COLO668 (cell line): ENCODE data around the gene NDUFS6.
"Not testable (repeated sequence)": the region's sequence is repeated elsewhere in the genome, so short reads cannot be mapped to it uniquely, and the experiment has no call there.

Source experiments
- DNase-seq: peaks from one replicate; lab custom pipeline; 2025; ENCODE audit not compliant: unreplicated experiment; lab: John Stamatoyannopoulos, UW

NDUFS6 gene

GRCh38 chr5:1814183-1815020 lies 13.2 kb downstream of the NDUFS6 start:
- no peak for DNase-seq

GRCh38 chr5:1815071-1815786 lies 14.0 kb downstream of the NDUFS6 start:
- DNase-seq: no peak

GRCh38 chr5:1815881-1816292 lies 14.7 kb downstream of the NDUFS6 start:
- no peak for DNase-seq

DNA sequence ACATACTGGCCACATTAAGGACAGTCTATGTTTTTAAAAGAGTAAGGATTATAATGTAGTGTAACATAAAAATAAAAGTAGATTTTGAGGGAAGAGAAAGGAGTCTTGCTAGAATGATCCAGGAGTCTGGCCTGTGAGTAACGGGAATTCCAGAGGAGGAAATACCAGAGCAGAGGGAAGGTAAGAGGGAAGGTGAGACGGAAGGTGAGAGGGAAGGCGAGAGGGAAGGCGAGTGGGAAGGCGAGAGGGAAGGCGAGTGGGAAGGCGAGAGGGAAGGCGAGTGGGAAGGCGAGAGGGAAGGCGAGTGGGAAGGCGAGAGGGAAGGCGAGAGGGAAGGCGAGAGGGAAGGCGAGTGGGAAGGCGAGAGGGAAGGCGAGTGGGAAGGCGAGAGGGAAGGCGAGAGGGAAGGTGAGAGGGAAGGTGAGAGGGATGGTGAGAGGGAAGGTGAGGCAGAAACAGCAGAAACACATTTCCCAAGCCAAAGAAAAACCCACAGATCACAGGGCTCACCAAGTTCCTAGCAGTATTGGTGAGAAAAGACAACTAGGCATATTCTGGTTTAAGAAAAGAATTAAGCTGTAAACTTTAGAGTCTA lies 15.4 kb downstream of the NDUFS6 start:
- DNase-seq: not testable (repeated sequence)

DNA sequence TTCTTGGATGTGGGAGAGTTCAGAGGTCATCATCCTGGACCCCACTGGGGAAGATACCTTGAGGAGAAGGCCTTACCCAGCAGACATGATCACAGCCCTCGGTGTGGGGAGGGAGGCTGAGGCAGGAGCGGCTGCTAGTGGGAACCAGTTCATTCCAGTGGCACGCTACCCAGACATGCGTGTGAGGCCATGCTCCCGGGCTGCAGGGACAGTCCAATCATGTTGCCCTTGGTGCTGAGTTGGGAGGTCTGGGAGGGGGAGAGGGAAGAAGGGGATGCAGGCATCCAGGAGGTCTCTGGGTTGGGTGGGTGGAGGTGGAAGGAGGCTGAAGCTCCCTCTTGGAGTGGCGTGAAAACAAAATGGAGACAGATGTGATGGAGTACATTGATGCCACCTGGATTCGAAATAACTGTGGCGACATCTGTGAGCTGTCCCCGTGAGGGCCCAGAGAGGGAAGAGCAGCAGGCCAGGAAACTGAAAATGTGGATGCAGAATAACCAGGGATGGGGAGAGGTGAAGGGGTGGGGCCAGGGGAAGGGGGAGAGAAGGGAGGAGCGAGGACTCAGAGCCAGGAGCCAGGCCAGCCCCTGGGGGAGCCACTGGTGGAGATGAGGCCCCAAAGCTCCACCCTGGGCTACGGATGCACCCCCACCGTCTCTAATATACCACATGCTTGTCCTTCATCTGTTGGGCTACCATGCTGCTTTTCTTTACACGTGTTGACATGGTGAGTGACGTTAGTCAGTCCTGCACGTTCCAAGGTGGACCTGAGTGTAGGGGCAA lies 16.2 kb downstream of the NDUFS6 start:
- no peak for DNase-seq

GRCh38 chr5:1818784-1819183 lies 17.6 kb downstream of the NDUFS6 start:
- no peak for DNase-seq

- no peak for DNase-seq
Observed at GRCh38 chr5:1819458-1819857, 18.3 kb downstream of the NDUFS6 start.

GRCh38 chr5:1820381-1820780 lies 19.2 kb downstream of the NDUFS6 start:
- DNase-seq: no peak

DNA sequence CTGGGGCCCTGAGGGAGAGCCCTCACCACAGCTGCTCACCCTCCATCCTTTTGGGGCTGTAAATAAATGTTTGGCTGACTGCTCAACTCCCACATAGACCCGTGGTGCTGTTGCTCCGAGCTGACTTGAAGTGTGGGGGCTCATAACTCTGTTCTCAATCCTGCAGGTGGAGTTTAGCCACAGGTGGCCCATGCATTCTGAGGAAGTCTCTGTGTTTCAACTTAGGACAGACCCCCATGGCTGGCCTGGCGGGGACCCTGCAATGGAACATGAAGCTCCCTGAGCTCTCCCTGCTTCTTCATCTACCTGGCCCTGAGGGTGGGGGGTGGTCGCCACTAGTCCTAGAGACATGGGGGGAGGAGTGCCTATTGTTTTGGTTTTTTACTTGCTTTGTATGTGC lies 19.7 kb downstream of the NDUFS6 start:
- DNase-seq: no peak

GRCh38 chr5:1821862-1822261 lies 20.7 kb downstream of the NDUFS6 start:
- no peak for DNase-seq

DNA sequence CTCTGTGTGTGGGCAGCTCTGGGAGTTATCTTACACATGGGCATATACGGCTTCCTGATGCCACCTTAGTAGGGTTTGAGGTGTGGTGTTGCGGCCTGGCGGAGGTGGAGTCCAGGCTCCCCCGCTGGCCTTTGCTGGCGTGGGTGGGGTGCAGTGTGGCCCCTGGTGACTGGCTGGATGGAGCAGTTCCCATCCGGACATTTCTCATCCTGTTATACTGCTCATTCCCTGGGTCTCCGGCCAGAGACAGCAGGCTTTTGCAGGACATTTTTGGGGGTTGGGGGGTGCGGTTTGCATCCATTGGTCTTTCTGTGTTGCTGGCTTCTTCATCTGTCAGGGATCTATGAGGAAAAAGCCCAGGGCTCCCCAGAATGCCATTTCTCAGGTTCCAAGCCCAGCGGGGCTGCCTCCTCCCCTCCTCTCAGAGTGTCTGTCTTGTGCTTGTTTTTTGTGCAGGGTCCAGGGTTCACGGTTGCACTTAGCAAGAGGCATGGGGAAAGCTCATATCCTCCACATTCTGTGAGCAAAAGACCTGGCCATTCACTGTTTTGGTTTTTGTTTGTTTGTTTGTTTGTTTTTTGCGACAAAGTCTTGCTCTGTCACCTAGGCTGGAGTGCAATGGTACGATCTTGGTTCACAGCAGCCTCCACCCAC lies 22.3 kb downstream of the NDUFS6 start:
- DNase-seq: no peak

DNA sequence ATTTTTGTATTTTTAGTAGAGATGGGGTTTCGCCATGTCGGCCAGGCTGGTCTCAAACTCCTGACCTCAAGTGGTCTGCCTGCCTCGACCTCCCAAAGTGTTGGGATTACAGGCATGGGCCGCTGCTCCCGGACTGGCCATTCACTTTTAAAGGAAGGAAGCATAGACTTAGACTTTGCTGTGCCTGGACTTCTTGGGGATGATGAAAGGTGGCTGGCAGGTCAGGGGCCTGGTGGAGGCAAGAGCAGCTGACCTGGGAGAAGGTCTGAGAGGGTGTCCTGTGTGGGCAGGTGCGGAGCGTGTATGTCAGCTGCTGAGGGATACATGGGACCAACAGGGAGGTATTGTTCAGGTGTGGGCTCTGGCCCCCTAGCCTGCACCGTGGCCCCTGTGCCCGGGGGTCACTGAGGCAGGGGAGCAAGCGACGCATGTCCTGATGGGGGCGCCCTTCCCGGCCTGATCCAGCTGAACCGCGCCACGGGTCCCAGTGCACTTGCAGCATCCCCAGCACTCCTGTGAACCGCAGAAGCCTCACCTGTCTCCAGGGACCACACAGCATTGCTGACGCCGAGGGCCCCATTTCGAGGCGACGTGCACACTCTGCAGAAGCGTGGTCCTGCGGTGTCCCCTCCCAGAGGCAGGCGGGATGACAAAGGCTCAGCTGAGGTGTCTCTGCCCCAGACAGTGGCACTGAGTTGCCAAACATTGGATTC lies 23.1 kb downstream of the NDUFS6 start:
- DNase-seq: no peak

- DNase-seq: no peak
Observed at GRCh38 chr5:1824903-1825841, 24.0 kb downstream of the NDUFS6 start.

GRCh38 chr5:1826235-1826980 lies 25.2 kb downstream of the NDUFS6 start:
- no peak for DNase-seq

DNA sequence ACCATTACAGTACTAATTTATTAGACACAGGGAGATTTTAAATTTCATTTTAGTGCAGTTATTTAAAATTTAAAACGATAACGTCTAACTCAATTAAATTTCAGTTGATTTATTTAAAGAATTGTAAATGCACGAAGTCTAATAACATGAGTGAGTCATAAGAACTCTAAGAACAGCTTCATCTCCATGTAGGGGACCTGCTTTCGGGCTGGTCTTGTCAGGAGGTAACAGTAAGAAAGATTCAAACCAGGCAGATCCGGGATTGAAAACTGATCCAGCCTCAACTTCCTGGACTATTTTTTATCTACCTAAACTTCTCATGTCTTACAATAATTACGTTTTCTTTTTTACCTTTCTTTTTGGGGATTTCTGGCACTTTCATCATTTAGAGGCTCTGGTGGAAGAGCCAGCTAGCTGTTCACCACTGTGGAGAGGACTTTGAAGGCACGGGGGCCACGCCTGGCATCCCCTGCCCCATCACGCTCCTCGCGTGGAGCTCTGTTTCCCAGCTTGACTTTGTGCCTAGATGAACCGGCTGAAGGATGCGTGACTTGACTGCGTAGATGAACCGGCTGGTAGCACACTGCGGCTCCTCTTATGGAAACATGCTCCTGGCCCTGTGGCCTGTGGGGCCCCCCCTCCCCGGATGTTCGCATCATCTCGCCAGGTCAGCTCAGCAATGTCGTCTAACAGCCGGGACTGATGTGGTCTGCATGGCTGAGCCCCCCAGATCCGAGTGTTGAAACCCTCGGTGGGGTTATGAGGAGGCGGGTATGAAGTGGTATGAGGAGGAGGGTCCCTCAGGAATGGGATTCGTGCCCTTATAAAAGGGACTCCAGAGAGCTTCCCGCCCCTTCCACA lies 26.0 kb downstream of the NDUFS6 start:
- no peak for DNase-seq

DNA sequence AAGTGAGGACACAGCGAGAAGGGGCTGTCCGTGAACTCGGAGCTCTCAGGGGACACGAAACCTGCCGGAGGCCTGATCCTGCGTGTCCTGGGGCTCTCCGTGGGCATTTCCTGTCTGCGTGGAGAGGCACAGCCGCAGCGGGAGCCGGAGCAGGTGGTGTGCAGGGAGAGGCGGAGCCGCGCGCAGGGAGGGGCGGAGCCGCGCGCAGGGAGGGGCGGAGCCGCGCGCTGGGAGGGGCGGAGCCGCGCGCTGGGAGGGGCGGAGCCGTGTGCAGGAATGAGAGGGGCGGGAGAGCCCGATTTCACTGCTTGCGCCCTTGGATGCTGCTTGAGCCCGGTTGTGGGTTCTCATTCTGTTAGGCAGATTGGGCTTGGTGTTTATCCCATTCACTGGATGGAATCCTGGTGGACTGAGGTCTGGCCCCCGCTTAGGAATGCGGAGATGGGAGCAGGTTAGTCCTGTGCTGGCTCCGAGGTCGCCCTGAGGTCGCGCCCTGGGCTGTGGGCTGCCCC lies 26.7 kb downstream of the NDUFS6 start:
- no peak for DNase-seq

DNA sequence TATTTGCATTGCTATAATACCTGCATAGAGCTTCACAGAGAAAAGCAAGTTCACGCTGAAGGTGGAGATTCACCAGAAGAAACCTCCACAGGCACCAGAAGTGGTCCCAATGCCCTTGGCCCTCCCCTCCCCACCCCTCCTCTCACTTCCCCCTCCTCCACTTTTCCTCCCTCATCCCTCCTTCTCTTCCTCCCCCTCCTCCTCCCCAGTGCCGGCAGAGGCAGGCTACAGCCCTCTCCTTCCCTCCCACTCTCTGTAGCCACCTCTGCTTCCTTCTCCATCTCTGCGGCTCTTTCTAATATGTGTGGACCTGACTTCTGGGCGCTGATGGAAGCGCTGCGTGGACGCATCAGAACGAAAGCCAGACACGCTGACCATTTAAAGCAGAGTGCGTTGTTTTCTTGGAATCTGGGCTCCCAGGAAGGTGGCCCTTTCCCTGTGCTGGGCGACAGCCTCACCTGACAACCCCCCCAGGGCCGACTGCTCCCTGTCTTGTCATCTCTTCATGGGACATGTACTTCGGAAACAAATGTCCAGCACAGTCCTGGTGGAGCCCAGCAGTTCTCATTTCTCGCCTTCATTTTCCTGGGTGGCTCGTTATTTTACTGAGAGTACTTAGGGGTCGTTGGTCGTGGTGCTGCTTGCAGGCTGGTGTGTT lies 29.5 kb downstream of the NDUFS6 start:
- no peak for DNase-seq
